ENCODE measurements around the gene HLA-B. TPM values are rescaled to one million over a fixed set of nuclear protein-coding genes. Genes with fewer than 3 reads are reported as not detected.

Gene HLA-B
- polyA plus RNA-seq, 1 donor from 2014 or later = 6,901 TPM

GRCh38 chr6:31321005-31321707 is 35.8 kb downstream of the HLA-B start:
- Mint-ChIP-seq H3K9me3 (peaks cover 0 to 8% (median 4%) of the 10 kb centered on the region in 3 donors), H3K27ac (no peak overlapping the region), H3K36me3 (peaks cover 6% of the 10 kb centered on the region), H3K4me3 (no peak overlapping the region), H3K4me1 (no peaks in the 10 kb centered on the region), H3K27me3 (peaks cover 13% of the 10 kb centered on the region)

GRCh38 chr6:31317036-31317435 is 39.9 kb downstream of the HLA-B start:
- Mint-ChIP-seq H3K4me1 (no peaks in the 10 kb centered on the region), H3K9me3 (no peaks in the 10 kb centered on the region), H3K4me3 (no peak overlapping the region), H3K36me3 (no peaks in the 10 kb centered on the region), H3K27me3 (peaks cover 8% of the 10 kb centered on the region), H3K27ac (no peak overlapping the region)

GRCh38 chr6:31309641-31310040 is 47.3 kb downstream of the HLA-B start:
- Mint-ChIP-seq H3K36me3 (no peaks in the 10 kb centered on the region), H3K27me3 (peaks cover 8% of the 10 kb centered on the region), H3K27ac (peak overlapping the region in 1 of 3 donors; percentile 65)

GRCh38 chr6:31308845-31309175 is 48.2 kb downstream of the HLA-B start:
- H3K27ac Mint-ChIP-seq = peak overlapping the region in 1 of 3 donors; percentile 22
- H3K9me3 Mint-ChIP-seq = no peaks in the 10 kb centered on the region
- H3K36me3 Mint-ChIP-seq = no peaks in the 10 kb centered on the region
- H3K4me1 Mint-ChIP-seq = peaks cover 1 to 6% (median 4%) of the 10 kb centered on the region in 3 donors
- peaks cover 8% of the 10 kb centered on the region for H3K27me3 Mint-ChIP-seq
- H3K4me3 Mint-ChIP-seq = peak overlapping the region; percentile 87 to 96 (median 92)

More at GRCh38 chr6:31309641-31310040, 47.3 kb downstream of the HLA-B start:
- Mint-ChIP-seq H3K4me1 (peaks cover 1 to 6% (median 4%) of the 10 kb centered on the region in 3 donors), H3K4me3 (peak overlapping the region in 2 of 4 donors; percentile 87 to 90), H3K9me3 (no peaks in the 10 kb centered on the region)

GRCh38 chr6:31308050-31308844 is 48.7 kb downstream of the HLA-B start:
- Mint-ChIP-seq H3K36me3 (no peaks in the 10 kb centered on the region), H3K27me3 (peaks cover 8% of the 10 kb centered on the region), H3K9me3 (no peaks in the 10 kb centered on the region), H3K4me1 (peaks cover 1 to 6% (median 4%) of the 10 kb centered on the region in 3 donors), H3K4me3 (peak overlapping the region; percentile 87 to 96 (median 92)), H3K27ac (peak overlapping the region in 2 of 3 donors; percentile 22 to 67)

GRCh38 chr6:31307669-31308049 is 49.3 kb downstream of the HLA-B start:
- Mint-ChIP-seq H3K27ac (no peak overlapping the region), H3K36me3 (no peaks in the 10 kb centered on the region), H3K27me3 (peaks cover 8% of the 10 kb centered on the region)

GRCh38 chr6:31305703-31306219 is 51.2 kb downstream of the HLA-B start:
- peaks cover 18% of the 10 kb centered on the region for H3K27me3 Mint-ChIP-seq
- H3K4me3 Mint-ChIP-seq = peak overlapping the region in 1 of 4 donors; percentile 15
- H3K9me3 Mint-ChIP-seq = no peaks in the 10 kb centered on the region
- peaks cover 1 to 6% (median 4%) of the 10 kb centered on the region in 3 donors for H3K4me1 Mint-ChIP-seq
- H3K36me3 Mint-ChIP-seq = no peaks in the 10 kb centered on the region
- H3K27ac Mint-ChIP-seq = no peak overlapping the region

More at GRCh38 chr6:31307669-31308049, 49.3 kb downstream of the HLA-B start:
- Mint-ChIP-seq H3K9me3 (no peaks in the 10 kb centered on the region), H3K4me1 (peaks cover 1 to 6% (median 4%) of the 10 kb centered on the region in 3 donors), H3K4me3 (peak overlapping the region in 3 of 4 donors; percentile 67 to 90 (median 87))

- Mint-ChIP-seq H3K9me3 (no peaks in the 10 kb centered on the region), H3K4me3 (peak overlapping the region in 1 of 4 donors; percentile 5), H3K36me3 (no peaks in the 10 kb centered on the region), H3K27me3 (peaks cover 21% of the 10 kb centered on the region), H3K27ac (no peak overlapping the region), H3K4me1 (peaks cover 1 to 5% (median 4%) of the 10 kb centered on the region in 3 donors)
Measured at GRCh38 chr6:31304683-31305082, 52.3 kb downstream of the HLA-B start.

Other genes starting within 250 kb of the HLA-B start
- not detected for gene C6orf15, start 244.6 kb downstream of the HLA-B start, polyA plus RNA-seq
- 0.94 TPM for gene PSORS1C1, start 242.4 kb downstream of the HLA-B start, polyA plus RNA-seq
- gene CDSN, start 236.7 kb downstream of the HLA-B start, polyA plus RNA-seq = not detected
- not detected for gene PSORS1C2, start 218.1 kb downstream of the HLA-B start, polyA plus RNA-seq
- 9.4 TPM for gene CCHCR1, start 199.4 kb downstream of the HLA-B start, polyA plus RNA-seq
- 14.9 TPM for gene TCF19, start 198.6 kb downstream of the HLA-B start, polyA plus RNA-seq
- gene POU5F1, start 186.5 kb downstream of the HLA-B start, polyA plus RNA-seq = 0.70 TPM
- 3,003 TPM for gene HLA-C, start 85.1 kb downstream of the HLA-B start, polyA plus RNA-seq
- 9.2 TPM for gene MICA, start 46.4 kb upstream of the HLA-B start, polyA plus RNA-seq
- gene MICB, start 141.0 kb upstream of the HLA-B start, polyA plus RNA-seq = 9.3 TPM
- gene MCCD1, start 171.8 kb upstream of the HLA-B start, polyA plus RNA-seq = not detected
- gene DDX39B, start 184.8 kb upstream of the HLA-B start, polyA plus RNA-seq = 89.4 TPM
- 0.53 TPM for gene ATP6V1G2, start 189.4 kb upstream of the HLA-B start, polyA plus RNA-seq
- gene NFKBIL1, start 190.4 kb upstream of the HLA-B start, polyA plus RNA-seq = 11.5 TPM
- 16.3 TPM for gene LTA, start 215.1 kb upstream of the HLA-B start, polyA plus RNA-seq
- 6.4 TPM for gene TNF, start 218.4 kb upstream of the HLA-B start, polyA plus RNA-seq
- 2,767 TPM for gene LTB, start 225.2 kb upstream of the HLA-B start, polyA plus RNA-seq
- 20.5 TPM for gene LST1, start 229.1 kb upstream of the HLA-B start, polyA plus RNA-seq
- 140 TPM for gene NCR3, start 235.8 kb upstream of the HLA-B start, polyA plus RNA-seq